Liver (tissue), 3 donors: ENCODE results near the gene ZNF318.

Source experiments
- ATF3 ChIP-seq: IDR thresholded peaks from 2 replicates; pipeline ENCODE4 v1.6.1; 2016; ENCODE audit warnings: antibody characterized with exemption
- EGR1 ChIP-seq, 2 donors: IDR thresholded peaks; 2 replicates each; pipeline ENCODE4 v1.6.1; 2016 to 2018; ENCODE audit warnings: antibody characterized with exemption in 2 of 2, low read depth in 2 of 2
- FOXA1 ChIP-seq: IDR thresholded peaks from 2 replicates; pipeline ENCODE4 v1.6.1; 2016; ENCODE audit warnings: antibody characterized with exemption
- GABPA ChIP-seq, 2 donors: IDR thresholded peaks in 1 of 2; conservative IDR thresholded peaks in 1 of 2; 2 replicates each; pipeline ENCODE4 v1.6.1; 2016; ENCODE audit warnings: antibody characterized with exemption in 2 of 2, mild to moderate bottlenecking in 1 of 2, moderate library complexity in 1 of 2
- JUND ChIP-seq, 2 donors: IDR thresholded peaks; 2 replicates each; pipeline ENCODE4 v1.6.1; 2016; ENCODE audit warnings: antibody characterized with exemption in 2 of 2
- RAD21 ChIP-seq, 2 donors: IDR thresholded peaks; 2 replicates each; pipeline ENCODE4 v1.6.1; 2016; ENCODE audit warnings: antibody characterized with exemption in 2 of 2, mild to moderate bottlenecking in 2 of 2
- REST ChIP-seq: IDR thresholded peaks from 2 replicates; pipeline ENCODE4 v1.6.1; 2016; ENCODE audit warnings: antibody characterized with exemption, mild to moderate bottlenecking
- SP1 ChIP-seq: IDR thresholded peaks from 2 replicates; pipeline ENCODE4 v1.6.1; 2018; ENCODE audit warnings: antibody characterized with exemption, mild to moderate bottlenecking
- TAF1 ChIP-seq: conservative IDR thresholded peaks from 2 replicates; pipeline ENCODE4 v1.6.1; 2016; ENCODE audit warnings: antibody characterized with exemption, mild to moderate bottlenecking
- YY1 ChIP-seq: IDR thresholded peaks from 2 replicates; pipeline ENCODE4 v1.6.1; 2016; ENCODE audit warnings: antibody characterized with exemption, mild to moderate bottlenecking
- TF ChIP-seq, protein P1 (sequence below): fragments of 150-350 bp; IDR thresholded peaks from 2 replicates; pipeline ENCODE4 v1.5.1; 2017; ENCODE audit warnings: improper control_type of control experiment, low read depth, low read length; ENCODE audit not compliant: missing input control
- TF ChIP-seq, protein P2 (sequence below): IDR thresholded peaks from 2 replicates; pipeline ENCODE4 v1.6.1; 2016; ENCODE audit warnings: antibody characterized with exemption
- donor health status: healthy.
- donor health status: healthy.

DNA sequence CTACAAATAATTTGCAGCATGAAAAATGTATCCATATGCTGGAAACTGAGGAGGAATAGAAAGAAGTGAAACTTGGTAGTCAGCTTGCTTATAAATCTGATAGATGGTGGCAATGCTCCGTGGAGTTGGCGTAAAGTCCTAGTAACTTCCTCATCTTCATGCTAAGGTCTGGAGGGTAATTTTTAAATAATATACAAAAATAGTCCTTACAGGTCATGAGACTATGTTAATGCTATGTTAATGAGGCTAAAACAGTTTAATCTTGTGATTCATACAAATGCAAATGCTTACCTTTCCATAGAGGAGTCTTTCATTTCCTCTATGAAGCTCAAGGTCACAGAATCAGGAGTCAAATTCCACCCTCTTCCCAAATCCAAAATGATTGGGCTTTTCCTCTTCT, 51.4 kb downstream of the ZNF318 start:
- TF ChIP-seq GABPA (IDR thresholded peaks at IDR 0.05 in 1 of 2, conservative IDR thresholded peaks at IDR 0.05 in 1 of 2) (no peak), RAD21 (IDR thresholded peaks at IDR 0.05) (no peak), SP1 (no peak), JUND (IDR thresholded peaks at IDR 0.05) (no peak), ATF3 (no peak), TAF1 (no peak), EGR1 (IDR thresholded peaks at IDR 0.05; ENCODE audit: low read depth in 2 of 2) (no peak), YY1 (no peak), REST (no peak), FOXA1 (no peak)
- TF ChIP-seq, protein P1, sequence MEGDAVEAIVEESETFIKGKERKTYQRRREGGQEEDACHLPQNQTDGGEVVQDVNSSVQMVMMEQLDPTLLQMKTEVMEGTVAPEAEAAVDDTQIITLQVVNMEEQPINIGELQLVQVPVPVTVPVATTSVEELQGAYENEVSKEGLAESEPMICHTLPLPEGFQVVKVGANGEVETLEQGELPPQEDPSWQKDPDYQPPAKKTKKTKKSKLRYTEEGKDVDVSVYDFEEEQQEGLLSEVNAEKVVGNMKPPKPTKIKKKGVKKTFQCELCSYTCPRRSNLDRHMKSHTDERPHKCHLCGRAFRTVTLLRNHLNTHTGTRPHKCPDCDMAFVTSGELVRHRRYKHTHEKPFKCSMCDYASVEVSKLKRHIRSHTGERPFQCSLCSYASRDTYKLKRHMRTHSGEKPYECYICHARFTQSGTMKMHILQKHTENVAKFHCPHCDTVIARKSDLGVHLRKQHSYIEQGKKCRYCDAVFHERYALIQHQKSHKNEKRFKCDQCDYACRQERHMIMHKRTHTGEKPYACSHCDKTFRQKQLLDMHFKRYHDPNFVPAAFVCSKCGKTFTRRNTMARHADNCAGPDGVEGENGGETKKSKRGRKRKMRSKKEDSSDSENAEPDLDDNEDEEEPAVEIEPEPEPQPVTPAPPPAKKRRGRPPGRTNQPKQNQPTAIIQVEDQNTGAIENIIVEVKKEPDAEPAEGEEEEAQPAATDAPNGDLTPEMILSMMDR: no peak
- TF ChIP-seq, protein P2, sequence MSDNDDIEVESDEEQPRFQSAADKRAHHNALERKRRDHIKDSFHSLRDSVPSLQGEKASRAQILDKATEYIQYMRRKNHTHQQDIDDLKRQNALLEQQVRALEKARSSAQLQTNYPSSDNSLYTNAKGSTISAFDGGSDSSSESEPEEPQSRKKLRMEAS: no peak
